Smooth muscle cell (in vitro differentiated cells): ENCODE measurements around the gene PDE6C. TPM values are rescaled to one million over a fixed set of nuclear protein-coding genes. Genes with fewer than 3 reads are reported as not detected.

Experiments used
- DNase-seq: peaks from one replicate; lab custom pipeline; 2025; ENCODE audit not compliant: unreplicated experiment; lab: John Stamatoyannopoulos, UW
- H2AFZ ChIP-seq: fragments of 200-600 bp; sonication (generic); 2 replicates; pipeline ENCODE4 v1.6.0; 2016; ENCODE audit warnings: antibody characterized with exemption, low read depth, mild to moderate bottlenecking
- H3F3A ChIP-seq: fragments of 200-600 bp; sonication (generic); 2 replicates; pipeline ENCODE4 v1.6.0; 2017; ENCODE audit warnings: antibody characterized with exemption, low read depth
- H3K27ac ChIP-seq: fragments of 200-600 bp; sonication (generic); 2 replicates; pipeline ENCODE4 v1.5.1; 2016; ENCODE audit warnings: low read depth, mild to moderate bottlenecking
- H3K27me3 ChIP-seq: fragments of 200-600 bp; sonication (generic); 2 replicates; pipeline ENCODE4 v1.6.1; 2016; ENCODE audit warnings: low read depth, mild to moderate bottlenecking
- H3K36me3 ChIP-seq: fragments of 200-600 bp; sonication (generic); 2 replicates; pipeline ENCODE4 v1.5.1; 2016; ENCODE audit warnings: low read depth
- H3K4me1 ChIP-seq: fragments of 200-600 bp; sonication (generic); 2 replicates; pipeline ENCODE4 v1.5.1; 2016; ENCODE audit warnings: low read depth
- H3K4me2 ChIP-seq: fragments of 200-600 bp; sonication (generic); 2 replicates; pipeline ENCODE4 v1.6.0; 2016; ENCODE audit warnings: mild to moderate bottlenecking
- H3K4me3 ChIP-seq: fragments of 200-600 bp; sonication (generic); 2 replicates; pipeline ENCODE4 v1.5.1; 2016; ENCODE audit warnings: mild to moderate bottlenecking
- H3K79me2 ChIP-seq: fragments of 200-600 bp; sonication (generic); 2 replicates; pipeline ENCODE4 v1.6.0; 2016; ENCODE audit warnings: low read depth, mild to moderate bottlenecking
- H3K9ac ChIP-seq: fragments of 200-600 bp; sonication (generic); 2 replicates; pipeline ENCODE4 v1.6.0; 2016; ENCODE audit warnings: low read depth
- H3K9me3 ChIP-seq: fragments of 200-600 bp; sonication (generic); replicated peaks from 2 replicates; pipeline ENCODE4 v1.5.1; 2016; ENCODE audit warnings: low read depth
- H4K20me1 ChIP-seq: fragments of 200-600 bp; sonication (generic); 2 replicates; pipeline ENCODE4 v1.6.0; 2016; ENCODE audit warnings: low read depth
- CTCF ChIP-seq: fragments of 200-600 bp; sonication (generic); IDR thresholded peaks from 2 replicates; pipeline ENCODE4 v1.5.1; 2017; ENCODE audit warnings: borderline replicate concordance, mild to moderate bottlenecking, antibody characterized with exemption; ENCODE audit not compliant: insufficient read depth, poor library complexity, severe bottlenecking
- WGBS: methylation state at CpG from one replicate; pipeline ENCODE4 v1.1.7; 2016; ENCODE audit warnings: low lambda C conversion rate; 5-methylcytosine and 5-hydroxymethylcytosine counted together
- polyA plus RNA-seq: library from polyadenylated mRNA; unstranded; fragments of >200 nt; fragmentation: Nextera tagmentation; extraction: Ambion mirVana; gene quantifications from 2 replicates; pipeline ENCODE4 v1.2.1, GENCODE V29; 2016
- total RNA-seq: library from RNA; depleted of rRNA; stranded (reverse); fragments of >200 nt; gene quantifications from 2 replicates; pipeline ENCODE4 v1.2.3, GENCODE V29; 2014

PDE6C gene
- total and polyA plus RNA-seq, 2 experiments from 2014 or later = not detected

GRCh38 chr10:93704451-93704850 is 92.1 kb downstream of the PDE6C start:
- Histone ChIP-seq H3F3A (no peaks in the 10 kb centered on the region), H3K4me1 (peaks cover 12% of the 10 kb centered on the region), H3K4me3 (no peak overlapping the region), H3K27ac (no peak overlapping the region), H3K9me3 (no peaks in the 10 kb centered on the region), H3K27me3 (no peaks in the 10 kb centered on the region), H3K9ac (no peak overlapping the region), H3K79me2 (peaks cover 13% of the 10 kb centered on the region), H2AFZ (peak overlapping the region; percentile 87), H3K36me3 (no peaks in the 10 kb centered on the region), H3K4me2 (no peak overlapping the region), H4K20me1 (no peaks in the 10 kb centered on the region)
- no peak for TF ChIP-seq CTCF
- 98% methylated on average over 5 of the region's 5 CpGs for WGBS
- DNase-seq = no peak

GRCh38 chr10:93707623-93708022 is 95.3 kb downstream of the PDE6C start:
- H2AFZ ChIP-seq = no peak overlapping the region
- no peaks in the 10 kb centered on the region for H3K36me3 ChIP-seq
- no peaks in the 10 kb centered on the region for H3K79me2 ChIP-seq
- H3K27me3 ChIP-seq = no peaks in the 10 kb centered on the region
- no peak overlapping the region for H3K4me2 ChIP-seq
- TF ChIP-seq CTCF = no peak
- H3K4me1 ChIP-seq = peaks cover 5% of the 10 kb centered on the region
- no peaks in the 10 kb centered on the region for H3F3A ChIP-seq
- H4K20me1 ChIP-seq = no peaks in the 10 kb centered on the region
- H3K27ac ChIP-seq = no peak overlapping the region
- no peak overlapping the region for H3K9ac ChIP-seq
- H3K4me3 ChIP-seq = no peak overlapping the region
- no peak for DNase-seq
- no peaks in the 10 kb centered on the region for H3K9me3 ChIP-seq

GRCh38 chr10:93710333-93710909 is 98.1 kb downstream of the PDE6C start:
- Histone ChIP-seq H3K9me3 (no peaks in the 10 kb centered on the region), H2AFZ (no peak overlapping the region), H3F3A (no peaks in the 10 kb centered on the region), H3K4me2 (no peak overlapping the region), H3K4me3 (no peak overlapping the region), H3K36me3 (no peaks in the 10 kb centered on the region), H3K27me3 (no peaks in the 10 kb centered on the region), H3K9ac (no peak overlapping the region), H4K20me1 (no peaks in the 10 kb centered on the region), H3K4me1 (no peaks in the 10 kb centered on the region), H3K79me2 (no peaks in the 10 kb centered on the region), H3K27ac (no peak overlapping the region)
- TF ChIP-seq CTCF = no peak
- DNase-seq = no peak
- 51% methylated on average over 5 of the region's 5 CpGs for WGBS

- Histone ChIP-seq H3K79me2 (no peaks in the 10 kb centered on the region), H4K20me1 (no peaks in the 10 kb centered on the region), H3K4me1 (no peaks in the 10 kb centered on the region), H3K9me3 (no peaks in the 10 kb centered on the region), H3K4me2 (no peak overlapping the region), H3K36me3 (no peaks in the 10 kb centered on the region), H3K4me3 (no peak overlapping the region), H3F3A (no peaks in the 10 kb centered on the region), H3K27ac (no peak overlapping the region), H2AFZ (no peak overlapping the region), H3K9ac (no peak overlapping the region), H3K27me3 (no peaks in the 10 kb centered on the region)
- no peak for DNase-seq
- TF ChIP-seq CTCF = no peak
- WGBS = 64% methylated on average over 3 of the region's 3 CpGs
These were observed 99.6 kb downstream of the PDE6C start for GRCh38 chr10:93711891-93712290.
